ENCODE results near the gene KCNJ14. TPM values are rescaled to one million over a fixed set of nuclear protein-coding genes. Genes with fewer than 3 reads are reported as not detected.

The KCNJ14 gene
- total and polyA plus RNA-seq, 2 of the 4 experiments (the other 2 are of a cell fraction) = 0.18 to 0.39 TPM

- dilution Hi-C loops (cut with HindIII; ENCODE audit: low sequenced_read_pairs, unreplicated experiment) = no loop called here
- peaks cover 21% of the 10 kb centered on the region for H3K27me3 ChIP-seq (ENCODE audit: control insufficient read depth, insufficient read depth, low read length)
- no peaks in the 10 kb centered on the region for H4K20me1 ChIP-seq (ENCODE audit: insufficient read depth, low read length)
- no peak overlapping the region; a peak in 1 of 4 replicates for H4K8ac ChIP-seq (ENCODE audit: low read depth in 2 of 2, low read length in 2 of 2)
- intact Hi-C loops (cut with micrococcal nuclease) = loop anchor here (5.0 kb wide), 1 partner anchor 40 kb away; the partner anchor contains the start of gene SULT2B1
- H3K9me1 ChIP-seq (ENCODE audit: insufficient read depth, low read length) = no peaks in the 10 kb centered on the region
- H3K4me2 ChIP-seq (ENCODE audit: low read depth, low read length) = no peak overlapping the region
- H2AK9ac ChIP-seq (replicated peaks; ENCODE audit: low read depth, low read length, poor library complexity) = no peak overlapping the region
- H3K14ac ChIP-seq (replicated peaks; ENCODE audit: low read depth, low read length) = no peak overlapping the region
- CTCF ChIA-PET = no interaction called here
- no peaks in the 10 kb centered on the region for H3K79me1 ChIP-seq (ENCODE audit: low read depth in 1 of 2, low read length in 2 of 2)
- H3K27ac ChIP-seq (ENCODE audit: insufficient read depth, low read length) = no peak overlapping the region
- H4K5ac ChIP-seq (ENCODE audit: low read depth, low read length) = no peak overlapping the region
- H2AFZ ChIP-seq (replicated peaks; ENCODE audit: low read length, poor library complexity) = no peak overlapping the region
- no peak overlapping the region for H2BK5ac ChIP-seq (ENCODE audit: low read depth, low read length, poor library complexity, severe bottlenecking)
- no peak for TF ChIP-seq SMC3 (IDR thresholded peaks at IDR 0.05; ENCODE audit: low read depth, low read length)
- TF ChIP-seq CEBPB (IDR thresholded peaks at IDR 0.05; ENCODE audit: low read depth, low read length) = peak; percentile 42; the same call in 1 of the 2 replicates
- TF ChIP-seq CHD1 (IDR thresholded peaks at IDR 0.05; ENCODE audit: low read depth, low read length) = no peak
- TF ChIP-seq USF2 (IDR thresholded peaks at IDR 0.05; ENCODE audit: low read depth, low read length) = no peak
- TF ChIP-seq RFX5 (IDR thresholded peaks at IDR 0.05; ENCODE audit: low read depth, low read length) = no peak
- no peak for TF ChIP-seq BHLHE40 (IDR thresholded peaks at IDR 0.05; ENCODE audit: low read depth, low read length)
- TF ChIP-seq MXI1 (IDR thresholded peaks at IDR 0.05; ENCODE audit: borderline replicate concordance, low read depth, low read length) = no peak
- in situ Hi-C loops (cut with MboI; ENCODE audit: low sequenced_read_pairs) = no loop called here
- H3K4me3 ChIP-seq (ENCODE audit: insufficient read depth, low read depth, low read length) = no peak overlapping the region
- H2AK5ac ChIP-seq (ENCODE audit: low read depth, low read length) = no peak overlapping the region; the same call in 1 of the 2 replicates
- no peak overlapping the region for H3K56ac ChIP-seq (ENCODE audit: extremely low read depth, insufficient read depth, low read length)
- no peaks in the 10 kb centered on the region for H3K4me1 ChIP-seq (ENCODE audit: control insufficient read depth, insufficient read depth, low read length)
- no peak overlapping the region for H3K4ac ChIP-seq (ENCODE audit: low read depth, low read length)
- H2BK20ac ChIP-seq (ENCODE audit: low read depth, low read length) = no peak overlapping the region
- H3K9ac ChIP-seq (ENCODE audit: low read depth, low read length) = no peak overlapping the region
- H2BK15ac ChIP-seq (ENCODE audit: low read depth, low read length) = no peak overlapping the region
- H3K18ac ChIP-seq (ENCODE audit: low read depth, low read length) = no peak overlapping the region
- peak overlapping the region; percentile 37; the same call in 1 of the 2 replicates for H3K23ac ChIP-seq (ENCODE audit: low read depth, low read length)
- DNase-seq = no peak
- no TSS peak for BruUV-seq (replicated peaks)
- H2BK120ac ChIP-seq (ENCODE audit: low read depth, low read length) = no peak overlapping the region
- no peaks in the 10 kb centered on the region for H3K36me3 ChIP-seq (ENCODE audit: control insufficient read depth, insufficient read depth, low read length)
- no peak for ATAC-seq (ENCODE audit: low read depth)
- no peak overlapping the region for H4K91ac ChIP-seq (ENCODE audit: insufficient read depth, low read depth, low read length)
- POLR2A ChIA-PET (ENCODE audit: unreplicated experiment) = no interaction called here
- H3K9me3 ChIP-seq (ENCODE audit: control insufficient read depth, insufficient read depth, low read length) = no peaks in the 10 kb centered on the region
- WGBS, 2 experiments (ENCODE audit: extremely low coverage in 2 of 2, insufficient read length in 1 of 2) = 49% methylated on average over 5 of the region's 19 CpGs; no CpG with 5 or more reads in 1 of the 2 experiments
Observed at GRCh38 chr19:48512504-48513288, 57.3 kb downstream of the KCNJ14 start.

Data from IMR-90 (cell line).